ENCODE data around the gene GCLC.
A peak's percentile ranks its signal among the peaks of the same experiment; 100 is the strongest.

Gene GCLC

GRCh38 chr6:53523511-53524454 lies 21.1 kb downstream of the GCLC start:
- DNase-seq: no peak

- DNase-seq: no peak
These were observed 24.5 kb downstream of the GCLC start for GRCh38 chr6:53520320-53520928.

GRCh38 chr6:53518862-53519261 lies 26.0 kb downstream of the GCLC start:
- no peak for DNase-seq

GRCh38 chr6:53517021-53517420 lies 27.9 kb downstream of the GCLC start:
- no peak for DNase-seq

- DNase-seq: no peak
These were observed 30.2 kb downstream of the GCLC start for GRCh38 chr6:53514677-53515076.

- no peak for DNase-seq
These were observed 31.4 kb downstream of the GCLC start for GRCh38 chr6:53513519-53513966.

GRCh38 chr6:53513056-53513455 lies 31.8 kb downstream of the GCLC start:
- DNase-seq: no peak

- no peak for DNase-seq
These were observed 32.3 kb downstream of the GCLC start for GRCh38 chr6:53512626-53513025.

GRCh38 chr6:53510746-53511145 lies 34.2 kb downstream of the GCLC start:
- DNase-seq: no peak

GRCh38 chr6:53506872-53507271 lies 38.0 kb downstream of the GCLC start:
- no peak for DNase-seq

GRCh38 chr6:53504512-53504911 lies 40.4 kb downstream of the GCLC start:
- no peak for DNase-seq

- DNase-seq: no peak
These were observed 41.8 kb downstream of the GCLC start for GRCh38 chr6:53503060-53503459.

GRCh38 chr6:53501432-53501831 lies 43.5 kb downstream of the GCLC start:
- no peak for DNase-seq

- no peak for DNase-seq
These were observed 44.8 kb downstream of the GCLC start for GRCh38 chr6:53500095-53500494.

- no peak for DNase-seq
These were observed 45.8 kb downstream of the GCLC start for GRCh38 chr6:53499094-53499493.

- no peak for DNase-seq
These were observed 46.3 kb downstream of the GCLC start for GRCh38 chr6:53498649-53499048.

- DNase-seq: no peak
These were observed 47.0 kb downstream of the GCLC start for GRCh38 chr6:53497905-53498304.

GRCh38 chr6:53496797-53497375 lies 48.0 kb downstream of the GCLC start:
- no peak for DNase-seq

GRCh38 chr6:53495506-53496499 lies 49.1 kb downstream of the GCLC start:
- DNase-seq: no peak

GRCh38 chr6:53494076-53494475 lies 50.8 kb downstream of the GCLC start:
- no peak for DNase-seq

GRCh38 chr6:53493635-53494025 lies 51.3 kb downstream of the GCLC start:
- no peak for DNase-seq

- peak; percentile 56 for DNase-seq
These were observed 51.9 kb downstream of the GCLC start for GRCh38 chr6:53492860-53493634.
